ENCODE measurements around the gene CIRBP. TPM values are rescaled to one million over a fixed set of nuclear protein-coding genes. Genes with fewer than 3 reads are reported as not detected.

Gene CIRBP
- total RNA-seq, 1 donor from 2014 or later, result 352 TPM

DNA sequence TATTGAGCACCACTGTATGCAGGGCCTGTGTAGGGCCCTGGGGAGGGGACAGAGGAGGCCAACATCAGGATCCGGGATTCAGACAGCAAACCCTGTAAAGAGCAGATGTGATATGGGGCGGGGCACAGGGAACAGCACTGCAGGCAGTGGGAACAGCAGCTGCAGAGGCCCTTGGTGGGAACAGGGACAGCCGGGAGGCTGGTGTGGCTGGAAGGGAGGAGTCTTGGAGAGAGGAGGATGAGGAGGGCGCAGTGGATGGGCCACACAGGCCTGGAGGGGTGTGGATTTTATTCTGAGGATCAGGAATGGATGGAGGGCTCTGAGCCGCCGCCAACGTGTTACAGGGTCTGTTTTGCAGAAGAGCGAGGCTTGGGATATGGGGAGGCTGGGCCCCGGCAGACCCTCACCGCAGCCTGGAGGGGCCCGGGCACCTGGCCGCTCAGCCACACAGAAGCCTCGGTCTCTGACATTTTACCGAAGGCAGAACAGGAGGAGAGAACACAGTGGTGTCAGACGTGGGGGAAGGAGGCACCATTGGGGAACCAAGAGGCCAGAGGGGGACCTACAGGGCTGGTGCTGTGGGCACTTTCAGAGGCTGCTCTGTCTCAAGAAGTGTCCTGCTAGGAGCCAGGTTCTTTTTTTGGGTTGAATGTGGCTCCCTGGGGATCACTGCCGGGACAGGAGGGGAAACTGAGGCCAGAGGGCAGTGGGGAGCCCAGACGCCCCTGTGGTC lies 23.5 kb downstream of the CIRBP start:
- peaks cover 3% of the 10 kb centered on the region for H3K4me1 ChIP-seq
- no peak overlapping the region for H3K4me3 ChIP-seq
- ATAC-seq (no peak), DNase-seq (no peak)
- H3K27ac ChIP-seq, result no peak overlapping the region
- no peaks in the 10 kb centered on the region for H3K9me3 ChIP-seq
- peaks cover 92% of the 10 kb centered on the region for H3K27me3 ChIP-seq (ENCODE audit: low read depth)
- H3K36me3 ChIP-seq, result no peaks in the 10 kb centered on the region
- TF ChIP-seq, protein P1, sequence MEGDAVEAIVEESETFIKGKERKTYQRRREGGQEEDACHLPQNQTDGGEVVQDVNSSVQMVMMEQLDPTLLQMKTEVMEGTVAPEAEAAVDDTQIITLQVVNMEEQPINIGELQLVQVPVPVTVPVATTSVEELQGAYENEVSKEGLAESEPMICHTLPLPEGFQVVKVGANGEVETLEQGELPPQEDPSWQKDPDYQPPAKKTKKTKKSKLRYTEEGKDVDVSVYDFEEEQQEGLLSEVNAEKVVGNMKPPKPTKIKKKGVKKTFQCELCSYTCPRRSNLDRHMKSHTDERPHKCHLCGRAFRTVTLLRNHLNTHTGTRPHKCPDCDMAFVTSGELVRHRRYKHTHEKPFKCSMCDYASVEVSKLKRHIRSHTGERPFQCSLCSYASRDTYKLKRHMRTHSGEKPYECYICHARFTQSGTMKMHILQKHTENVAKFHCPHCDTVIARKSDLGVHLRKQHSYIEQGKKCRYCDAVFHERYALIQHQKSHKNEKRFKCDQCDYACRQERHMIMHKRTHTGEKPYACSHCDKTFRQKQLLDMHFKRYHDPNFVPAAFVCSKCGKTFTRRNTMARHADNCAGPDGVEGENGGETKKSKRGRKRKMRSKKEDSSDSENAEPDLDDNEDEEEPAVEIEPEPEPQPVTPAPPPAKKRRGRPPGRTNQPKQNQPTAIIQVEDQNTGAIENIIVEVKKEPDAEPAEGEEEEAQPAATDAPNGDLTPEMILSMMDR (IDR thresholded peaks at IDR 0.05), result no peak
- intact Hi-C loops (cut with DNase I), result no loop called here

GRCh38 chr19:1293782-1294604 lies 24.9 kb downstream of the CIRBP start:
- Histone ChIP-seq H3K4me3 (no peak overlapping the region), H3K9me3 (no peaks in the 10 kb centered on the region), H3K27ac (no peak overlapping the region), H3K4me1 (peaks cover 3% of the 10 kb centered on the region), H3K36me3 (no peaks in the 10 kb centered on the region), H3K27me3 (ENCODE audit: low read depth) (peaks cover 82% of the 10 kb centered on the region)
- DNase-seq (no peak), ATAC-seq (no peak)
- intact Hi-C loops (cut with DNase I), result no loop called here
- TF ChIP-seq, protein P1 (IDR thresholded peaks at IDR 0.05), result no peak

DNA sequence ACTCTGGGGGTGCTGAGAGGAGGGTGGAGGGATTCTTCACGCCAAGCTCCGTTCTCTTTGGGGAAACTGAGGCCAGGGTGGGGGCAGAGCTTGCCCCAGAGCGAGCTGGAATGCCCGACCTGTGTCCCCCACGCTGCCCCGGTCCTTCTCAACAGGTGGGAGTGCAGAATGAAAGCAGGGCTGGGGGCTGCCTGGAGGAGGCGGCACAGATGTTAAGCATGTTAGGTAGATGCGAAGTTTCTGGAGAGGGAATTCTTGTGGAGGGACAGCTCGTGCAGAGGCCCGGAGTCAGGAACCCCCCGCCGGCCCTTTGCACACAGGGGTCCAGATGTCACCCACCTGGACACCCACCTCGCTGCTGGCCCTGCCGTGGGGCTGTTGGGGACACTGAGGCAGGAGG lies 25.6 kb downstream of the CIRBP start:
- ATAC-seq (no peak), DNase-seq (no peak)
- TF ChIP-seq, protein P1 (IDR thresholded peaks at IDR 0.05), result no peak
- H3K36me3 ChIP-seq, result no peaks in the 10 kb centered on the region
- no peaks in the 10 kb centered on the region for H3K9me3 ChIP-seq
- no peak overlapping the region for H3K27ac ChIP-seq
- H3K4me1 ChIP-seq, result peaks cover 3% of the 10 kb centered on the region
- intact Hi-C loops (cut with DNase I), result no loop called here
- H3K4me3 ChIP-seq, result no peak overlapping the region
- peaks cover 76% of the 10 kb centered on the region for H3K27me3 ChIP-seq (ENCODE audit: low read depth)

DNA sequence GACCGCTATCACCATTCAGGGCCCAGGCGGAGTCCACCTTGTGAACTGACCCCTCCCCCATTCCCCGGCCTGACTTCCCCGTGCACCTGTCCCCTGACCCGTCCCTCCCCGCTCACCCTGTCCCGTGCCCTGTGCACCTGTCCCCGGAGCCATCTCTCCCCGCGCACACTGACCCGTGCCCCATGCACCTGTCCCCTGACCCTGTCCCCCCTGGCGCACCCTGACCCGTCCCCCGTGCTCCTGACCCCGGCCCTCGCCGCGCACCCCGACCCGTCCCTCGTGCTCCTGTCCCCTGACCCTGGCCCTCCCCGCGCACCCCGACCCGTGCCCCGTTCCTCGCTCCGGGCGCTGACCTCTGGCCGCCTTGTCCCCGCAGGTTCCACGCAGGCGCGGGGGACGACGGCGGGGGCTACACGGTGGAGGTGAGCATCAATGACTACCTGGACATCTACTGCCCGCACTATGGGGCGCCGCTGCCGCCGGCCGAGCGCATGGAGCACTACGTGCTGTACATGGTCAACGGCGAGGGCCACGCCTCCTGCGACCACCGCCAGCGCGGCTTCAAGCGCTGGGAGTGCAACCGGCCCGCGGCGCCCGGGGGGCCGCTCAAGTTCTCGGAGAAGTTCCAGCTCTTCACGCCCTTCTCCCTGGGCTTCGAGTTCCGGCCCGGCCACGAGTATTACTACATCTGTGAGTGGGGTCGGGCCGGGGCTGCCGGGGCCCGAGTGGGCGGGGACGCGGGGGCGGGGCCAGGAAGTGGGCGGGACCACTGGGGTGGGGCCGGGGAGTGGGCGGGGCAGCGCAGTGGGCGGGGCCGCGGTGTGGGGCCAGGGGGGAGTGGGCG lies 26.3 kb downstream of the CIRBP start:
- Histone ChIP-seq H3K27ac (no peak overlapping the region), H3K4me1 (peaks cover 3% of the 10 kb centered on the region), H3K4me3 (no peak overlapping the region), H3K36me3 (no peaks in the 10 kb centered on the region), H3K9me3 (no peaks in the 10 kb centered on the region), H3K27me3 (ENCODE audit: low read depth) (peaks cover 71% of the 10 kb centered on the region)
- intact Hi-C loops (cut with DNase I), result no loop called here
- ATAC-seq (peak; percentile 25 to 31), DNase-seq (no peak)
- TF ChIP-seq, protein P1 (IDR thresholded peaks at IDR 0.05), result no peak

GRCh38 chr19:1296078-1296477 lies 26.9 kb downstream of the CIRBP start:
- ATAC-seq (no peak), DNase-seq (no peak)
- no peak overlapping the region for H3K27ac ChIP-seq
- intact Hi-C loops (cut with DNase I), result no loop called here
- H3K4me1 ChIP-seq, result peaks cover 3% of the 10 kb centered on the region
- no peak overlapping the region for H3K4me3 ChIP-seq
- no peaks in the 10 kb centered on the region for H3K36me3 ChIP-seq
- peaks cover 64% of the 10 kb centered on the region for H3K27me3 ChIP-seq (ENCODE audit: low read depth)
- TF ChIP-seq, protein P1 (IDR thresholded peaks at IDR 0.05), result no peak
- H3K9me3 ChIP-seq, result no peaks in the 10 kb centered on the region

Measured in lower lobe of right lung (tissue), 2 donors.